Fibroblast of mammary gland (primary cell): ENCODE data around the gene IL3RA.

ENCODE experiments used
- DNase-seq: peaks from one replicate; pipeline ENCODE4 v3.0.0-alpha.2; 2010; ENCODE audit warnings: low read depth
- H3K4me3 ChIP-seq: 2 replicates; pipeline ENCODE4 v1.5.1; 2011; ENCODE audit warnings: low read depth, mild to moderate bottlenecking, low read length, moderate library complexity; ENCODE audit not compliant: control insufficient read depth
- TF ChIP-seq, protein P1 (sequence below): conservative IDR thresholded peaks from 2 replicates; pipeline ENCODE4 v1.5.1; 2011; ENCODE audit warnings: low read depth, low read length, inconsistent platforms; ENCODE audit not compliant: control insufficient read depth, insufficient read depth

Gene IL3RA

GRCh38 chrX:1395646-1396216, 59.1 kb downstream of the IL3RA start:
- DNase-seq = no peak
- TF ChIP-seq, protein P1, sequence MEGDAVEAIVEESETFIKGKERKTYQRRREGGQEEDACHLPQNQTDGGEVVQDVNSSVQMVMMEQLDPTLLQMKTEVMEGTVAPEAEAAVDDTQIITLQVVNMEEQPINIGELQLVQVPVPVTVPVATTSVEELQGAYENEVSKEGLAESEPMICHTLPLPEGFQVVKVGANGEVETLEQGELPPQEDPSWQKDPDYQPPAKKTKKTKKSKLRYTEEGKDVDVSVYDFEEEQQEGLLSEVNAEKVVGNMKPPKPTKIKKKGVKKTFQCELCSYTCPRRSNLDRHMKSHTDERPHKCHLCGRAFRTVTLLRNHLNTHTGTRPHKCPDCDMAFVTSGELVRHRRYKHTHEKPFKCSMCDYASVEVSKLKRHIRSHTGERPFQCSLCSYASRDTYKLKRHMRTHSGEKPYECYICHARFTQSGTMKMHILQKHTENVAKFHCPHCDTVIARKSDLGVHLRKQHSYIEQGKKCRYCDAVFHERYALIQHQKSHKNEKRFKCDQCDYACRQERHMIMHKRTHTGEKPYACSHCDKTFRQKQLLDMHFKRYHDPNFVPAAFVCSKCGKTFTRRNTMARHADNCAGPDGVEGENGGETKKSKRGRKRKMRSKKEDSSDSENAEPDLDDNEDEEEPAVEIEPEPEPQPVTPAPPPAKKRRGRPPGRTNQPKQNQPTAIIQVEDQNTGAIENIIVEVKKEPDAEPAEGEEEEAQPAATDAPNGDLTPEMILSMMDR = no peak
- H3K4me3 ChIP-seq = no peak overlapping the region

DNA sequence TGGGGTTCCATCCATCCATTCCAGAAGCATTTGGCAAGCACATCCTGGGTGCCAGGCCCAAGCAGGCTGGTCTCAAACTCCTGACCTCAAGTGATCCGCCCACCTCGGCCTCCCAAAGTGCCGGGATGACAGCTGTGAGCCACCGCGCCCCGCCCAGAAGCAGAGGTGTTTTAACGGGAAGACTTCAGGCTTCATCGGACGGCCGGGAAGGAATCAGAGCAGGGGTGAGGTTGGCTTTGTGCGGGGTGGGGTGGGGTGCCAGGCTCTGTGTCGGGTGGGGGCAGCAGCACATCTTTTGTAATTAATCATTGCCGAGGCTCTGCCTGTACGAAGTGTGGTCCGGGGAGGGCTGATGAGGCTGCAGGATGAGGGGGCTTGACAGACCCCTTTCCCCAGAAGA, 60.4 kb downstream of the IL3RA start:
- no peak for DNase-seq
- TF ChIP-seq, protein P1 = no peak

GRCh38 chrX:1397441-1398270, 61.1 kb downstream of the IL3RA start:
- no peak for DNase-seq
- TF ChIP-seq, protein P1 = no peak
- no peak overlapping the region for H3K4me3 ChIP-seq

More for the DNA sequence above, 60.4 kb downstream of the IL3RA start:
- H3K4me3 ChIP-seq = no peak overlapping the region

GRCh38 chrX:1398431-1399340, 62.1 kb downstream of the IL3RA start:
- no peak overlapping the region for H3K4me3 ChIP-seq
- TF ChIP-seq, protein P1 = no peak
- DNase-seq = no peak

DNA sequence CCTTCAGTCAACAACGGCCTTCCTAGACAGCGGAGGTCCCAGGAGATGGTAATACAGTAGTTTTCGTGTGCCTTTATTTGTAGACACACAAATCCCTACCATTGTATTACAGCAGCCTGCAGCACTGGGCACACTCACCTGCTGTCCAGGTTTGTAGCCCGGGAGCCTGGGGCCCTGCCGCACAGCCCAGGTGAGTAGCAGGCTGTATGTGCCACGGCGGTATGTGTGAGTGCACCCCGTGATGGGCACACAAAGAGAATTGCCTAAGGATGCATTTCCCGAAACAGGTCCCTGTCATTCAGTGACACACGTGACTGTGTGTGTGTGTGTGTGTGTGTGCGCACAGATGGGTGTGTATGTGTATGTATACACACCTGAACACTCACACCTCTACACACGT, 63.5 kb downstream of the IL3RA start:
- DNase-seq = no peak
- no peak overlapping the region for H3K4me3 ChIP-seq
- TF ChIP-seq, protein P1 = no peak

DNA sequence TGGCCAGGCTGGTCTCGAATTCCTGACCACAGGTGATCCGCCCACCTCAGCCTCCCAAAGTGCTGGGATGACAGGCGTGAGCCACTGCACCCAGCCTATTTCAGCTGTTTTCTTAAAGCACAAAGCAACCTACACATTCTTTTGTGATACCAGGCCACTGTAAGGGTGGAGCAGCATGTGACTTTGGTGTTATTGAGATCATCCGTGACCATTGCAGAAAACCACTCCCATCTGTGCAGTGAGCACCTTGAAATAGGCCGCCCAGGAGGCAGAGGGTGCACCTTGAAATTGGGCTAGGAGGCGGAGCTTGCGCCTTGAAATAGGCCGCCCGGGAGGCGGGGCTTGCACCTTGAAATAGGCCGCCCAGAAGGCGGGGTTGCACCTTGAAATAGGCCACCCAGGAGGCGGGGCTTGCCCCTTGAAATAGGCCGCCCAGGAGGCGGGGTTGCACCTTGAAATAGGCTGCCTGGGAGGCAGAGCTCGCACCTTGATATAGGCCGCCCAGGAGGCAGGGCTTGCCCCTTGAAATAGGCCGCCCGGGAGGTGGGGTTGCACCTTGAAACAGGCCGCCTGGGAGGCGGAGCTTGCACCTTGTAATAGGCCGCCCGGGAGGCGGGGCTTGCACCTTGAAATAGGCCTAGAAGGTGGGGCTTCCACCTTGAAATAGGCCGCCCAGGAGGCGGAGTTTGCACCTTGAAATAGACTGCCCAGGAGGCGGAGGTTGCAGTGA, 64.3 kb downstream of the IL3RA start:
- DNase-seq = no peak
- TF ChIP-seq, protein P1 = no peak
- H3K4me3 ChIP-seq = no peak overlapping the region
